ENCODE data around the gene CAPN15.

Gene CAPN15

GRCh38 chr16:564690-565418, 37.3 kb downstream of the CAPN15 start:
- TF ChIP-seq EZH2phosphoT487 (IDR thresholded peaks at IDR 0.05; ENCODE audit: borderline replicate concordance) (no peak), CTCF (conservative IDR thresholded peaks at IDR 0.05; ENCODE audit: low read length) (no peak)
- H3K9me3 ChIP-seq (ENCODE audit: insufficient read depth, low read depth, low read length), result no peaks in the 10 kb centered on the region
- H3K4me2 ChIP-seq (ENCODE audit: low read depth, low read length, poor library complexity, severe bottlenecking), result no peak overlapping the region
- no peak overlapping the region for H3K4me3 ChIP-seq (ENCODE audit: low read length, poor library complexity, severe bottlenecking)
- no peaks in the 10 kb centered on the region for H3K79me2 ChIP-seq (ENCODE audit: insufficient read depth, low read length)
- H3K27me3 ChIP-seq (ENCODE audit: insufficient read depth, low read length, poor library complexity, severe bottlenecking), result no peaks in the 10 kb centered on the region
- H3K4me1 ChIP-seq (ENCODE audit: insufficient read depth, low read length, poor library complexity, severe bottlenecking), result peaks cover 4% of the 10 kb centered on the region
- H3F3A ChIP-seq (ENCODE audit: low read depth), result no peaks in the 10 kb centered on the region
- H4K20me1 ChIP-seq (ENCODE audit: insufficient read depth, low read length, poor library complexity, severe bottlenecking), result no peaks in the 10 kb centered on the region
- H3K36me3 ChIP-seq (ENCODE audit: insufficient read depth, low read length), result no peaks in the 10 kb centered on the region
- no peak overlapping the region for H2AFZ ChIP-seq (ENCODE audit: low read length)
- H3K9me2 ChIP-seq (replicated peaks; ENCODE audit: low read depth, low read length), result no peaks in the 10 kb centered on the region
- no peak overlapping the region for H3K9ac ChIP-seq (ENCODE audit: low read depth, low read length, poor library complexity, severe bottlenecking)

GRCh38 chr16:565419-566330, 38.2 kb downstream of the CAPN15 start:
- Histone ChIP-seq H3K79me2 (ENCODE audit: insufficient read depth, low read length) (no peaks in the 10 kb centered on the region), H3K27me3 (ENCODE audit: insufficient read depth, low read length, poor library complexity, severe bottlenecking) (no peaks in the 10 kb centered on the region), H3K9me3 (ENCODE audit: insufficient read depth, low read depth, low read length) (no peaks in the 10 kb centered on the region), H3K4me3 (ENCODE audit: low read length, poor library complexity, severe bottlenecking) (no peak overlapping the region), H3F3A (ENCODE audit: low read depth) (no peaks in the 10 kb centered on the region), H2AFZ (ENCODE audit: low read length) (no peak overlapping the region), H3K9me2 (replicated peaks; ENCODE audit: low read depth, low read length) (no peaks in the 10 kb centered on the region), H4K20me1 (ENCODE audit: insufficient read depth, low read length, poor library complexity, severe bottlenecking) (peaks cover 2% of the 10 kb centered on the region), H3K9ac (ENCODE audit: low read depth, low read length, poor library complexity, severe bottlenecking) (no peak overlapping the region), H3K4me2 (ENCODE audit: low read depth, low read length, poor library complexity, severe bottlenecking) (no peak overlapping the region), H3K4me1 (ENCODE audit: insufficient read depth, low read length, poor library complexity, severe bottlenecking) (peaks cover 4% of the 10 kb centered on the region), H3K36me3 (ENCODE audit: insufficient read depth, low read length) (no peaks in the 10 kb centered on the region)
- TF ChIP-seq EZH2phosphoT487 (IDR thresholded peaks at IDR 0.05; ENCODE audit: borderline replicate concordance), result no peak
- TF ChIP-seq CTCF (conservative IDR thresholded peaks at IDR 0.05; ENCODE audit: low read length), result no peak

- Histone ChIP-seq H2AFZ (ENCODE audit: low read length) (no peak within 1 kb of the TSS), H3K4me1 (ENCODE audit: insufficient read depth, low read length, poor library complexity, severe bottlenecking) (peaks cover 4% of the 10 kb centered on the region), H3K36me3 (ENCODE audit: insufficient read depth, low read length) (no peaks in the 10 kb centered on the region), H3K79me2 (ENCODE audit: insufficient read depth, low read length) (no peaks in the 10 kb centered on the region), H3K9me2 (replicated peaks; ENCODE audit: low read depth, low read length) (no peaks in the 10 kb centered on the region), H3K27me3 (ENCODE audit: insufficient read depth, low read length, poor library complexity, severe bottlenecking) (no peaks in the 10 kb centered on the region), H3K9me3 (ENCODE audit: insufficient read depth, low read depth, low read length) (no peaks in the 10 kb centered on the region), H3F3A (ENCODE audit: low read depth) (no peaks in the 10 kb centered on the region), H3K4me3 (ENCODE audit: low read length, poor library complexity, severe bottlenecking) (peak within 1 kb of the TSS; percentile 58), H4K20me1 (ENCODE audit: insufficient read depth, low read length, poor library complexity, severe bottlenecking) (peaks cover 2% of the 10 kb centered on the region), H3K9ac (ENCODE audit: low read depth, low read length, poor library complexity, severe bottlenecking) (peak within 1 kb of the TSS; percentile 61), H3K4me2 (ENCODE audit: low read depth, low read length, poor library complexity, severe bottlenecking) (peak within 1 kb of the TSS; percentile 68)
- no peak for TF ChIP-seq CTCF (conservative IDR thresholded peaks at IDR 0.05; ENCODE audit: low read length)
- TF ChIP-seq EZH2phosphoT487 (IDR thresholded peaks at IDR 0.05; ENCODE audit: borderline replicate concordance), result no peak
Measured at GRCh38 chr16:566475-567372, 39.2 kb downstream of the CAPN15 start, which contains the start of gene NHLRC4. Gene NHLRC4 (plus strand): TSS chr16:567005. CDS start chr16:568048, 1,043 bp downstream.

Data from Loucy (cell line).